WI38 (cell line): ENCODE results near the gene KCNJ15.

Experiments
- H3K4me3 ChIP-seq: 2 replicates; pipeline ENCODE4 v1.5.1; 2011; ENCODE audit warnings: low read depth, mild to moderate bottlenecking, control low read depth, low read length
- TF ChIP-seq, protein P1 (sequence below): IDR thresholded peaks from 2 replicates; pipeline ENCODE4 v1.5.1; 2012; ENCODE audit warnings: low read depth, mild to moderate bottlenecking, control low read depth, low read length

The KCNJ15 gene

DNA sequence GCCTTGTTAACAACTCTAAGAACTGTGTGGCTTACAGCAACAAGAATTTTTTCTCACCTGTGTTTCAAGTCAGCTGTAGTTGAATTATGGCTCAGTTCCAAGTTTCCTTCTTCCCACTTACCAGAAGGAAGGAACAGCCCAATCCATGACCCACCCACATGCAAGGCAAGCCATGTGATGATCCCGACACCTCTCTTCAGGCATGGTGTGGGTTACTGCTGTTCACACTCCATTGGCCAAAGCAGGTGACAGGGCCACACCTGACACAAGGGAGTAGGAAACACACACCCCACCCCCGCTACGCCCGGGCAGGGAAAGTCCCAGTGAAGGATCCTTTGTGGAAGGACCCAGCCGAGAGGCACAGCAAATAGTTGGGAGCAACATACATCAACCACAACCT lies 36.3 kb downstream of the KCNJ15 start:
- H3K4me3 ChIP-seq: no peak overlapping the region
- TF ChIP-seq, protein P1, sequence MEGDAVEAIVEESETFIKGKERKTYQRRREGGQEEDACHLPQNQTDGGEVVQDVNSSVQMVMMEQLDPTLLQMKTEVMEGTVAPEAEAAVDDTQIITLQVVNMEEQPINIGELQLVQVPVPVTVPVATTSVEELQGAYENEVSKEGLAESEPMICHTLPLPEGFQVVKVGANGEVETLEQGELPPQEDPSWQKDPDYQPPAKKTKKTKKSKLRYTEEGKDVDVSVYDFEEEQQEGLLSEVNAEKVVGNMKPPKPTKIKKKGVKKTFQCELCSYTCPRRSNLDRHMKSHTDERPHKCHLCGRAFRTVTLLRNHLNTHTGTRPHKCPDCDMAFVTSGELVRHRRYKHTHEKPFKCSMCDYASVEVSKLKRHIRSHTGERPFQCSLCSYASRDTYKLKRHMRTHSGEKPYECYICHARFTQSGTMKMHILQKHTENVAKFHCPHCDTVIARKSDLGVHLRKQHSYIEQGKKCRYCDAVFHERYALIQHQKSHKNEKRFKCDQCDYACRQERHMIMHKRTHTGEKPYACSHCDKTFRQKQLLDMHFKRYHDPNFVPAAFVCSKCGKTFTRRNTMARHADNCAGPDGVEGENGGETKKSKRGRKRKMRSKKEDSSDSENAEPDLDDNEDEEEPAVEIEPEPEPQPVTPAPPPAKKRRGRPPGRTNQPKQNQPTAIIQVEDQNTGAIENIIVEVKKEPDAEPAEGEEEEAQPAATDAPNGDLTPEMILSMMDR: no peak

DNA sequence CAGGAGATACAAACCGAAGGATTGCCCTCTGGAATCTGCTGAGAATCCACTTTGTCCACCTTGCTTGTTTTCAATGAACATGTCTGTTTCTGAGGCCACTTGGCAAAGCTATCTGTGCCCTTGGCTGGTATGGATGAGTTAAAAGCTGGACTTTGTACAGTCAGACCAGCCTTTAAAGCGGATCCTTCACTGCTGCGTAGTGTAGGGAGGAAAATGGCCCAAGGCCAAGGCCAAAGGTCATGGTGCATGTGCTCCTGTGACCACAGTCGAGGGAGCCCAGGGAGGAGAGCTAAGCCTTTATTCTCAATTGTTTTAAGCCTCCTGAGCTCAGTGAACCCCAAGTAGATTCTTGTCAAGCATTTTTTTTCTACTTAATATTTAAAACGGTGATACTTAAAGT lies 37.0 kb downstream of the KCNJ15 start:
- H3K4me3 ChIP-seq: no peak overlapping the region
- TF ChIP-seq, protein P1: no peak

DNA sequence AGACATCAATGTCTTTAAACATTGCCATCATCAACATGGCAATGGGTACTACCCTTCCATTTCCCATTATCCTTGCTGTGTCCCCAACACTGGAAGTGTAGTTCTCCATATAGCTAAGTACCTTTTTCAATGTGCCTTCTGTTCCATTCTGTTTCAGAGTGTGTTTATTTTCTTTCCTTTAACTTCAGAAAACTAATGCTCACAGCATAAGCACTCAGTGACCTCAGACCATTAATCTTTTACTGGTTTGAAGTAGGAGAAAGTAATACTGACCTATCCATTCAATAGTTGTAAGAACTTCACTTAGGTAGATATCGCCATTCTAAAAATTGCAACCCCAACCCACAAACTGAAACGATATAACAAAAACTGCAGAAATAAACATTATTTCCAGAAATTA lies 37.8 kb downstream of the KCNJ15 start:
- TF ChIP-seq, protein P1: no peak
- H3K4me3 ChIP-seq: no peak overlapping the region

DNA sequence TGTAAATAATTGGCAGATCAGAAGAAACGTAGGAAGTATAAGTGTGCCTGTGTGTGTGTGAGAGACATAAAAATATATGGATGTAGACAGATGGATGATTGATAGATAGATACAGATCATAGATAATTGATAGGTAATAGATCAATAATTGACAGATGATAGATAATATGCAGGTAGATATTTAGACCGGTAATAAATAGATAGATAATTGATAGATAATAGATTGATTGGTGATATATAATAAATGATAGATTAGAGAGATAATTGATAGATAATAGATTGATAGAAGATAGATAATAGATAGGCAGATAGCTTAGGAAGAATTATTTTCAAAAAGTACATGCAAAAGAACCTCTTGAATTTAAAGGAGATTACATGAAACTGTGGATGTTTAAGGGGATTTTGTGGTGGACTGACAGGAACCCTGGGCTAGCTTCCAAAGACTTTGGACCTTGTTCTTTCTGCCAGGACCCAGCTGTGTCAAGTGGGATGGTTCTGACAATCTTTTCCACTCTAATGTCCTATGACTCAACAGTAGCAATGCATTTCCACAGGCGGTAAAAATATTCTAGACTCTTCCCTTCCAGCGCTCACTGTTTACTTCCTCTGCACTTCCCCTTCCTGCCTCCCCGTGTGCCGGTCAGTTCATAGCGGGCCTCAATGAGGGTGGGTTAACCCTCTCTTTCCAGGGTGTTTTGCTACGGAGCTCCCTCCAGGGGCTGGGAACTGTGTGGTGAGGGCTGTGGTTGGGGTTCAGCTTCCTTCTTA lies 39.4 kb downstream of the KCNJ15 start:
- TF ChIP-seq, protein P1: no peak
- H3K4me3 ChIP-seq: no peak overlapping the region

DNA sequence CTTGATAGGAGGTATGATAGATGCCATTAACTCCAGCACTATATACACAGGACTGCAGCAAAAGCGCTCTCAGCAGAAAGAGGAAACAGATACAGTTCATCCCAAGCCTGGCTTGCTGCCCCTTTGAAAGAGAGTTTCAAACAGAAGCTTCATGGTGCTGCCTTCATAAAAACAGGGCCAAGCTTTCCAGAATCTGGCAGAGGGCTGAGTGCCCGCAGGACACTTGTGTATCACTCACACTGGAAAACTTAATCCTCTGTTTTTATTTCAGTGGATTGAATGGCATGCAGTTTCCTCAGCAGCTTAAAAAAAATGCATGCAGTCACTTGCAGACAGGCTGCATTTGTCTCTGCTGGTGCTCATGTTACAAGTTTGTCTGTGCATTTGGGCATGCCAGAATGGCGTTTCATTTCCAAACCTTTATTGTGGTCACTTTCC lies 40.4 kb downstream of the KCNJ15 start:
- TF ChIP-seq, protein P1: no peak
- H3K4me3 ChIP-seq: no peak overlapping the region

DNA sequence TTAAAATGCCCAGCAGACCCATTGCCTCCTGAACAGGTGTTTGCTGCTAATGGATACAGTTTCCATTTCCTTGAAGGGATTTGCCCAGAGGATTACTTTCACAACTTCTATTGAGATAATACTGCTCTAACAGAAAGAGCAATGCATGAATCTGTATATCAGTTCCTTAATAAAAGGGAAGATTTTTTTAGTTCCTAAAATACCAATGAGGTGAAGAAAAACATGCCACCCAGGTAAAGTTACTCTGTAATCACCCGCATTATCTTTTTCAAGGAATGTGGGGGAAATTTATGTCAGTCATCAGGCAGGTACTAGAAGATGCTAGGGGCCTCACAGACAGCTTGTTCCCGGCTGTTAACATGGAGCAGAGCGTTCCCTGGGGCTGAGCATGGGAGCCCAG lies 41.1 kb downstream of the KCNJ15 start:
- no peak overlapping the region for H3K4me3 ChIP-seq
- TF ChIP-seq, protein P1: no peak

DNA sequence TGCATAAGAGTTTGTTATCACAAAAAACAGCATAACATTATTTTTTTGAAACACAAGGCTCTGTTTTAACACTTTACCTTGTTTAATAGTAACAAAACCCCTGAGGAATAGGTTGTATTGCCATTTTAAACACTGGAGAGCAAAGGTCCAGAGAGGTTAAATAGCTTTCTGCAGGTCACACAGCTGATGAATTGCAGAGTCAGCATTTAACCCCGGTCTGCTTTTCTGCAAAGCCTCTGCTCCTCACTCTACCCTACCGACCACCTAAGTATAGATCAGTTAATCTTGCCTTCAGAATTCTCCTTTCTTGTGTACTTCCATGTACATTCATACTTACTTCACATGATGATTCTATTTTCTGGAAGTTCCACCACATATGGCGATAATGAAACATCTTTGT lies 42.0 kb downstream of the KCNJ15 start:
- no peak overlapping the region for H3K4me3 ChIP-seq
- TF ChIP-seq, protein P1: no peak
